Stimulated activated CD4-positive, alpha-beta T cell treated with anti-CD3 and anti-CD28 coated beads, Interleukin-2, amount 100 ng/mL, for 48 hours (primary cell): ENCODE data around the gene PCDHGA5.
"Not testable (repeated sequence)": the region's sequence is repeated elsewhere in the genome, so short reads cannot be mapped to it uniquely, and the experiment has no call there.

Source experiments
- DNase-seq, 2 donors: peaks; one replicate each; pipeline ENCODE4 v3.0.0-alpha.2; 2020

The PCDHGA5 gene

GRCh38 chr5:141363952-141364660, at the start of gene PCDHGA5:
PCDHGA5 (plus strand) TSS chr5:141364162; CDS start chr5:141364331, 169 bp downstream.
- no peak for DNase-seq

DNA sequence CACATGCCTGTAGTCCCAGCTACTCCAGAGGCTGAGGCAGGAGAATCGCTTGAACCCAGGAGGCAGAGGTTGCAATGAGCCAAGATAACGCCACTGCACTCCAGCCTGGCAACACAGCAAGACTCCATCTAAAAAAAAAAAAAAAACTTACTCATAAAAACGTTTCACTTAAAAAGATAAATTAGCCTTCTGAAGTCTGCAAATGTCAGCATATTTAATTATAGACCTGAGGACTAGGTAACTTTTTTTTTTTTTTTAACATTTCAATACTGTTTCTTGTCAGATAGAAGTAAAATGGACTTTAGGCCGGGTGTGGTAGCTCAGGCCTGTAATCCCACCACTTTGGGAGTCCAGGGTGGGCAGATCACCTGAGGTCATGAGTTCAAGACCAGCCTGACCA, 47.0 kb upstream of the PCDHGA5 start:
- DNase-seq, result not testable (repeated sequence)

GRCh38 chr5:141319202-141319601, 44.8 kb upstream of the PCDHGA5 start:
- DNase-seq, result no peak

GRCh38 chr5:141319699-141320098, 44.3 kb upstream of the PCDHGA5 start:
- DNase-seq, result no peak

DNA sequence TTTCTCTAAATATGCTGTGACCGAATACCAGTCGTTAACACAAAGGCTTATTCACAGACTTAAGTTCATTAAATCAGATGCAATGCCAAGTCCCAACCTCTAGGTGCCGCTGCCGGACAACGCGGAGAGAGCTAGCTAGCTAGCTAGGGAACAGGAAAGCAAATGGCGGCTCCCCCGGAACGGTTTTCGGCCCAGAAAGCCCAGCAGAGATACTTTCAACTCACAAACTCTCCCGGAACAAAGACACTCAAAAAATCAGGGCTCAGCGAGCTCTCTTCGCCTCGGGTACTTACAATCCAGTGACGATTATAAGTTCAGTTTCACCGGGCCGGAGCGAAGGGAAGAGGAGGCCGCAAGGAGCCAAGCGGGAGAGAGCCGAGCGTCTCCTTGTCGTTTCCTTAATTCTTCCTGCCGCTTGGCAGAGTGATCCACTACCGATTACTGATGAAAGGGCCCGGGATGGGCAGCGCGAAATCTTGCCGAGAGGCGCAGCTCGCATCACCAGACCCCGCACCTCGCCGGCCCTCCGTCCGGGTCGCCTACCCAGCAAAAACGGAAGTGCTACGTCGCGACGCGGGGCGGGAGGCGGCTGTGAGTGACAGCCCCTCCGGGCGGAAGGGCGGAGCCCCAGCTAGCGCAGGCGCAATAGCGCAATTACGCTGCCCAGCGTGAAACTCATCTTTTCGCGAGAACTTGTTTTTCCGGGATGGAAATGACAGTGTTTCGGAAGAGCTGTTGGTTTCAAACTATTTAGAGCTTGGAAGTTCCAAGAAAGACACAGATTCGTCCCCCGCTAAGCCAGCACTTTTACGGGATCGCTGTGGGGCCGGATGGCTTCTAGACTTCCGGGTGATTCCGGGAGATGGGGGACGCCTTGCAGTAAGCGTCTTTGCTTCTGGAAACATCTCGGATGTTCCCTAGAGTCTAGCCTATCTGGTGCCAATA, 43.5 kb upstream of the PCDHGA5 start, which contains the start of gene TAF7:
Gene TAF7, minus strand, starts transcription at position 560 of the 945 bp plus-strand sequence. CDS start 740 bp downstream, outside the sequence.
- DNase-seq, result peak; percentile 84 to 90

DNA sequence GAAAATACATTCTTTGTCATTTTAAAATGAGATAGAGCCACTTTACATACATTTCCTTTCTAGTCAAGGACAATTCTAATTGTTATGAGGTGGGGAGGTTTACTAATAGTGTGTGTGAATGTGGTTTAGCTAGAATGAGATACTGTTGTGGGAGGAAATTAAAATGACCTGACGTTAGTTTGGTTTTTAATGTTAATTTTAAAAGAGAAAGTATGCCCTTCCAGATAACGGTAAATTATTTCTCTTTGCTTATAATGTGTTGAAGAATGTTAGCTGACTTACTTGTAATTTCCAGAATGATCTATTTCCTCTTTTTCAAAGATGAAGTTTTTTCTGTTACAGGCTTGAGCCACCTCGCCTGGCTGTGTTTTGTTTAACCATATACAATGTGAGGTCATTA, 41.7 kb upstream of the PCDHGA5 start:
- no peak for DNase-seq

GRCh38 chr5:141326088-141326854, 37.7 kb upstream of the PCDHGA5 start:
- peak; percentile 34 to 52 for DNase-seq

DNA sequence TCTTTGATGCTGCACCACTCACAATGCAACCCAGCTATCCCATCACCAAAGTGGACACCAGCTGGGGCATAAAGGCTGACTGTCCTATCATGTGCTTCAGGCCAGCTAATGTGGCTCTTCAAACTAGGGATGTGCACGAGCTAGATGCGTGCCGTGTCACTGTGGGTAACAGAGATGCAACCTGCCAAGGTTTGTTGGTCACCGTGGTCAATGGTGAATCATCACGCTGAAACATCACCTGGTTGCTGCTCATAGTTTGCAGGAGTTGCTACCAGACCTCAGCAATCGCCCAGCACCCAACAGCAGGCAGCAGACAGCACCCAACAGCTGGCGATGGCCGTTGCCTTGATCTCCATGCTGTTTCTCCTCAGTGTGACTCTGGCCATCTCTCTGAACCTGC, 35.7 kb upstream of the PCDHGA5 start:
- DNase-seq, result no peak

DNA sequence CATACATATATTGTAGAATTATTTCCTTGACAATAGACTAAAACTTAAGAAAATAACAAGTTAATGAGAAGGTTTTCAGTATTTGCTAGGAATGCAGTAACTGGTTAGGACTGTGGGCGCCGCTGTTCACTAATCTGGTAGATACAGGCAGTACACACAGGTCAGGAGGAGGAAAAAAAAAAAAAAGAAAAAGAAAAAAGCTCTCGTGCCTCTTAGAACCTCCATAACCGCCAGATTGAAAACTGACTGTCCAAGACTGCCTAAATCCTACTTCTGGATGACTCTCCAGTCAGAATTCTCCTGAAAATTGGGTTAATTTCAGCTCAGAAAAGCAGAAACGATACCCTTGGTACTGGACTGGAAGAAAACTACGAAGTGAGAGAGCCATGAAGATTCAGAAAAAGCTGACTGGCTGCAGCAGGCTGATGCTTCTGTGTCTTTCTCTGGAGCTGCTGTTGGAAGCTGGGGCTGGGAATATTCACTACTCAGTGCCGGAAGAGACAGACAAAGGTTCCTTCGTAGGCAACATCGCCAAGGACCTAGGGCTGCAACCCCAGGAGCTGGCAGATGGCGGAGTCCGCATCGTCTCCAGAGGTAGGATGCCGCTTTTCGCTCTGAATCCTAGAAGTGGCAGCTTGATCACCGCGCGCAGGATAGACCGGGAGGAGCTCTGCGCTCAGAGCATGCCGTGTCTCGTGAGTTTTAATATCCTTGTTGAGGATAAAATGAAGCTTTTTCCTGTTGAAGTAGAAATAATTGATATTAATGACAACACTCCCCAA, 33.5 kb upstream of the PCDHGA5 start, which contains the start of gene PCDHGA1:
Gene PCDHGA1, plus strand, starts transcription at position 216 of the 782 bp plus-strand sequence.
- DNase-seq, result no peak

DNA sequence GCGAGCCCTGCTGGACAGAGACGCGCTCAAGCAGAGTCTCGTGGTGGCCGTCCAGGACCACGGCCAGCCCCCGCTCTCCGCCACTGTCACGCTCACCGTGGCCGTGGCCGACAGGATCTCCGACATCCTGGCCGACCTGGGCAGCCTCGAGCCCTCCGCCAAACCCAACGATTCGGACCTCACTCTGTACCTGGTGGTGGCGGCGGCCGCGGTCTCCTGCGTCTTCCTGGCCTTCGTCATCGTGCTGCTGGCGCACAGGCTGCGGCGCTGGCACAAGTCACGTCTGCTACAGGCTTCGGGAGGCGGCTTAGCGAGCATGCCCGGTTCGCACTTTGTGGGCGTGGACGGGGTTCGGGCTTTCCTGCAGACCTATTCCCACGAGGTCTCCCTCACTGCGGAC, 31.4 kb upstream of the PCDHGA5 start:
- not testable (repeated sequence) for DNase-seq

- DNase-seq, result no peak
Observed at GRCh38 chr5:141338538-141339306, 25.2 kb upstream of the PCDHGA5 start, which contains the start of gene PCDHGA2. PCDHGA2 (plus strand) TSS chr5:141338760.

DNA sequence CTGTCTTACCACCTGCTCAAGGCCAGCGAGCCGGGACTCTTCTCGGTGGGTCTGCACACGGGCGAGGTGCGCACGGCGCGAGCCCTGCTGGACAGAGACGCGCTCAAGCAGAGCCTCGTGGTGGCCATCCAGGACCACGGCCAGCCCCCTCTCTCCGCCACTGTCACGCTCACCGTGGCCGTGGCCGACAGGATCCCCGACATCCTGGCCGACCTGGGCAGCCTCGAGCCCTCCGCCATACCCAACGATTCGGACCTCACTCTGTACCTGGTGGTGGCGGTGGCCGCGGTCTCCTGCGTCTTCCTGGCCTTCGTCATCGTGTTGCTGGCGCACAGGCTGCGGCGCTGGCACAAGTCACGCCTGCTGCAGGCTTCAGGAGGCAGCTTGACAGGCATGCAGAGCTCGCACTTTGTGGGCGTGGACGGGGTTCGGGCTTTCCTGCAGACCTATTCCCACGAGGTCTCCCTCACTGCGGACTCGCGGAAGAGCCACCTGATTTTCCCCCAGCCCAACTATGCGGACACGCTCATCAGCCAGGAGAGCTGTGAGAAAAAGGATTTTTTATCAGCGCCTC, 23.1 kb upstream of the PCDHGA5 start:
- not testable (repeated sequence) for DNase-seq

GRCh38 chr5:141342773-141343172, 21.2 kb upstream of the PCDHGA5 start:
- no peak for DNase-seq

DNA sequence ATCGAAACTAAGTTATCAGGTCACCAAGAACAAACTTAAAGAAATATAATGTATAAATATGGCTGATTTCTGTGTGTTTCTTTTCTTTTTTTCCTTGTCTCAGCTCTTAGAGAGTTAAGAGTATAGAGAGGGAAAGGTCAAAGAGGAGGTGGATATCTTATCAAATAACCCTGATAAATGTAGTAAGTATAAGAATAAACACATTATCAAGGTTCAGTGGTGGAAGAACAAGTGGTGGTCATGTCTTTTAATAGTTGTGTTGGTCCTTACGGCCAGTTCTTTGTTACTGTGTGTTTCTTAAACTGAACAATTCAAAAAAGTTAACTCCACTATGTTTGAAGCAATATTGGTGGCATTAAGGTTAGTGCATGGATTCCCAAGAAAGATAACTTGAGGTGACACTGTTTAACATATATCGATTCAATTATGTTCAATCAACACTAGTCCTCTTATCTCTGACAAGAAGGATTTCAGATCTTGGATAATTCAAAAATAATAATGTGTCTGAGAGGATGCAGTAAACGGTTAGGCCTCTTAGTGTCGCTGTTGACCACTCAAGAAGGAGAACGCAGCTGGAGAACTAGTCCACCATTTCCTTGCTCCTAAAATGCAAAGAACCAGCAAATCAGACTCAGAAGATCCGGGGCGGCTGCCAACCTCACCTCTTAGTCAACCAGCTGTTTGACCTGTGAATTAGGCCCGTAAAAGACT, 20.6 kb upstream of the PCDHGA5 start, which contains the start of gene PCDHGA3:
Gene PCDHGA3, plus strand, starts transcription at position 588 of the 711 bp plus-strand sequence. CDS start 205 bp downstream, outside the sequence.
- no peak for DNase-seq

GRCh38 chr5:141343953-141344463, 20.0 kb upstream of the PCDHGA5 start:
- DNase-seq, result no peak

- no peak for DNase-seq
Observed at GRCh38 chr5:141345327-141345726, 18.6 kb upstream of the PCDHGA5 start.

DNA sequence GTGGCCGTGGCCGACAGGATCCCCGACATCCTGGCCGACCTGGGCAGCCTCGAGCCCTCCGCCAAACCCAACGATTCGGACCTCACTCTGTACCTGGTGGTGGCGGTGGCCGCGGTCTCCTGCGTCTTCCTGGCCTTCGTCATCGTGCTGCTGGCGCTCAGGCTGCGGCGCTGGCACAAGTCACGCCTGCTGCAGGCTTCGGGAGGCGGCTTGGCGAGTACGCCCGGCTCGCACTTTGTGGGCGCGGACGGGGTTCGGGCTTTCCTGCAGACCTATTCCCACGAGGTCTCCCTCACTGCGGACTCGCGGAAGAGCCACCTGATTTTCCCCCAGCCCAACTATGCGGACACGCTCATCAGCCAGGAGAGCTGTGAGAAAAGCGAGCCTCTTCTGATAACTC, 17.9 kb upstream of the PCDHGA5 start:
- DNase-seq, result not testable (repeated sequence)

- DNase-seq, result no peak
Observed at GRCh38 chr5:141349917-141350619, 13.9 kb upstream of the PCDHGA5 start, which contains the start of gene PCDHGB1. PCDHGB1 (plus strand) TSS chr5:141350099; CDS start chr5:141350261, 162 bp downstream.

DNA sequence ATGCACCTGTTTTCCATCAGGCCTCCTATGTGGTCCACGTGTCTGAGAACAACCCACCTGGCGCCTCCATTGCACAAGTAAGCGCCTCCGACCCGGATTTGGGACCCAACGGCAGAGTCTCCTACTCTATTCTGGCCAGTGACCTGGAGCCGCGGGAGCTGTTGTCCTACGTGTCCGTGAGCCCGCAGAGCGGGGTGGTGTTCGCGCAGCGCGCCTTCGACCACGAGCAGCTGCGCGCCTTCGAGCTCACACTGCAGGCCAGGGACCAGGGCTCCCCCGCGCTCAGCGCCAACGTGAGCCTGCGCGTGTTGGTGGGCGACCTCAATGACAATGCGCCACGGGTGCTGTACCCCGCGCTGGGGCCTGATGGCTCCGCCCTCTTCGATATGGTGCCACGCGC, 12.4 kb upstream of the PCDHGA5 start:
- no peak for DNase-seq
